Measurements from ENCODE around the gene KAT5.

DNA sequence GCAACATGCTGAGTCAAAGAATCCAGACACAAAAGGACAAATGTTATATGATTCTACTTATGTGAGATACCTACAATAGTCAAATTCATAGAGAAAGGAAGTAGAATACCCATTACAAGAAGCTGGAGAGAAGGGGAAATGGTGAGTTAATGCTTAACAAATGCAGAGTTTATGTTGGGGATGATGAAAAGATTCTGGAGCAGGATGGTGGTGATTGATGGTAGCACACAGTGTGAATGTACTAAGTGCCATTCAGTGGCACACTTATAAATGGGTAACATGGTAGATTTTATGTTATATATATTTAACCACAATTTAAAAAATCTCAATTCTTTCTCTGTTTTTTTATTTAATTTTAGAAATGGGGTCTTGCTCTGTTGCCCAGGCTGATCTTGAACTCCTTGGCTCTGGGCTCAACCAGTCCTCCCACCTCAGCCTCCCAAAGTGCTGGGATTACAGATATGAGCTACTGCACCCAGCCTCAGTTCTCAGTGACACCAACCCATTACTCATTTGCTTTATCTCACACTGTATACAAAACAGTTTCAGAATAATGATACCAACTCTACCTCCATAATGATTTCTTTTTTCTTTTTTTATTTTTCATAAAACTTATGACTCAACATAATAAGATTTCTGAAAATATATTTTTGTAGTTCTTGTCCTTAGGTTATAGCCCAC, 39.7 kb upstream of the KAT5 start:
- TF ChIP-seq, protein P1, sequence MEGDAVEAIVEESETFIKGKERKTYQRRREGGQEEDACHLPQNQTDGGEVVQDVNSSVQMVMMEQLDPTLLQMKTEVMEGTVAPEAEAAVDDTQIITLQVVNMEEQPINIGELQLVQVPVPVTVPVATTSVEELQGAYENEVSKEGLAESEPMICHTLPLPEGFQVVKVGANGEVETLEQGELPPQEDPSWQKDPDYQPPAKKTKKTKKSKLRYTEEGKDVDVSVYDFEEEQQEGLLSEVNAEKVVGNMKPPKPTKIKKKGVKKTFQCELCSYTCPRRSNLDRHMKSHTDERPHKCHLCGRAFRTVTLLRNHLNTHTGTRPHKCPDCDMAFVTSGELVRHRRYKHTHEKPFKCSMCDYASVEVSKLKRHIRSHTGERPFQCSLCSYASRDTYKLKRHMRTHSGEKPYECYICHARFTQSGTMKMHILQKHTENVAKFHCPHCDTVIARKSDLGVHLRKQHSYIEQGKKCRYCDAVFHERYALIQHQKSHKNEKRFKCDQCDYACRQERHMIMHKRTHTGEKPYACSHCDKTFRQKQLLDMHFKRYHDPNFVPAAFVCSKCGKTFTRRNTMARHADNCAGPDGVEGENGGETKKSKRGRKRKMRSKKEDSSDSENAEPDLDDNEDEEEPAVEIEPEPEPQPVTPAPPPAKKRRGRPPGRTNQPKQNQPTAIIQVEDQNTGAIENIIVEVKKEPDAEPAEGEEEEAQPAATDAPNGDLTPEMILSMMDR (IDR thresholded peaks at IDR 0.05): no peak
- TF ChIP-seq EP300 (IDR thresholded peaks at IDR 0.05): no peak
- no peak for TF ChIP-seq POLR2A (IDR thresholded peaks at IDR 0.05)

Measured in tibial nerve (tissue), 4 donors.